Measurements from ENCODE around the gene TGFB3. TPM values are rescaled to one million over a fixed set of nuclear protein-coding genes. Genes with fewer than 3 reads are reported as not detected.

Gene TGFB3
- total and polyA plus RNA-seq, 2 of the 13 experiments (the other 11 are each of a cell fraction or from before 2014, with no cell fraction given), result 1.4 to 2.5 TPM

DNA sequence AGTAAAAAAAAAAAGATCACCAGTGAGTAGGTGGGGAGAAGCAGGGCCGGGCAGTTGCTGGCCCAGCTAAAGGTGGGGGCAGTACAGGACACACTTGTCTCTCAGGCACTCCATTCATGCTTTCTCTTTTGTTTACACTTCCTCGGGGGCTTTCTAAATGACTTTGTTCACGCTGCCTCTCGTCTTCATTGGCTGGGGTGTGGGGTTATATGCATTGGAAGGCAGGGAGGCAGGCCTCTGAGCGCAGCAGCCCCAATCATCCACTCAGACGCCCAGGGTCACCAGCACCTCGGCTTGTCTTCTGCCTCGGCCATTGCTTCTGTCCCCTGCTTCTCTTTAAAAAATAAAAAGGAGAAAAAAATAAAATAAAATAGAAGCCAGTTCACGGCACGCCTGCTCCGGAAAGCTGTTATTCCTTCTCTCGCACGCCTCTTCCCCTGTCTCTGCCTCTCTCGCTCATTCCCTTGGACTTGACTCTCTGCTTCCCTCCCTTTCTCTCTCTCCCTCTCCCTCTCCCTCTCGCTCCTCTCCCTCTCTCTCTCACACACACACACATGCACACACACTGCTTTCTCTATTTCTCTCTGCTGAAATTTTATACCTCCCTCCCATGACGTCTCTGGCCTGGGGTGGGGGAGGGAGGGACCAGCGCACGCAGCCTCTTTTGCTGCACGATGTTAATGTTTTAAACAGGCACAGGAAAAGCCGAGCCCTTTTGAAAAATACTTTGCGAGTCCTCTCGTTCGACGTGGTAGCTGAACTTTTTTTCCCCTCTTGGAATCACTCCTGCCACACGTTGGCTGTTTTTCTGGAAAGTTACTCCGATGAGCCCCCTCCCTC, at the start of gene TGFB3 (continued):
- TF ChIP-seq NFE2L2 (IDR thresholded peaks at IDR 0.05; ENCODE audit: low read length) (no peak), AGO2 (optimal IDR thresholded peaks at IDR 0.05; ENCODE audit: low read depth, low read length) (no peak), GATAD2A (CRISPR knock-in tag; IDR thresholded peaks at IDR 0.05) (no peak), ZFX (CRISPR knock-in tag; IDR thresholded peaks at IDR 0.05; ENCODE audit: low read depth) (0 out of 2 replicates have a peak, but pooled peaks have one; percentile 0)

DNA sequence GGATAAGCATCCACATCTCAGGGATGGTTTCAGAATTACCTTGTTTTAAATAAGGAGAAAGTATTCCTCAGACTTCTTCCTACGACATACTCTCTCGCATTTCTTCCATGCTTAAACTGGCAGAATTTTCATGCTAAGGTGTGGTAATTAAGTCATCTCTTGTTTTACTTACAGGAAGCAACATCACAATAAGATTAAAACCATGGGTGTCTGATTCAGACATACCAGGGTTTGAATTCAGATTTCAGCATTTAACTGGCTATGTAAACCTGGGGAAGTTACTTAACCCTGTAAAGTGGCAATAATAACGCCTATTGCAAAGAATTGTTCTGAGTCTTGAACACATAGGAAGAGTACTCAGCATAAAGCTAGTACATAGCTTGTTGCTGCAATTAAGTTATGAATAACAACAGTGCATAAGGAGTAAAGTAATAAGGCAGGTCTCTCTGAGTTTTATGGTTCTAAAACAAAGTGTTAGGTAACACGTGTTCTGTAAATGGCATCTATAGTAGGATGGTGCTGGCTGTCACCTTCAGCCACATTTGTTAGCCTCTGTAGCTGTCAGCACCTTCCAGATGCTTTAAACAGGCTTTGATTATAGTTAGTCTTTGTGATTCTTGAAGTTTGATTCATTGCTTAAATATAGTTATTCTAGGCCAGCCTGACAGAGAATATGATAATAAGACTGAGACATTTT, 42.6 kb upstream of the TGFB3 start:
- H3K27me3 ChIP-seq (ENCODE audit: control insufficient read depth in 1 of 2, insufficient read depth in 2 of 2, low read length in 2 of 2), result no peaks in the 10 kb centered on the region
- no peaks in the 10 kb centered on the region for H3K4me1 ChIP-seq (ENCODE audit: insufficient read depth, low read length)
- no peaks in the 10 kb centered on the region for H3K36me3 ChIP-seq (replicated peaks in 1 of 2; ENCODE audit: control insufficient read depth in 1 of 2, insufficient read depth in 2 of 2, low read length in 2 of 2)
- H2AFZ ChIP-seq (ENCODE audit: low read length), result no peak overlapping the region
- CTCF ChIA-PET (ENCODE audit: low intra/inter-chr PET ratio, low total read pairs), result no interaction called here
- H3K4me3 ChIP-seq (replicated peaks in 1 of 3; ENCODE audit: insufficient read depth in 1 of 3, low read depth in 2 of 3, low read length in 3 of 3), result no peak overlapping the region
- DNase-seq (ENCODE audit: low spot score) (no peak), FAIRE-seq (no peak), ATAC-seq (no peak)
- no peaks in the 10 kb centered on the region for H4K20me1 ChIP-seq (ENCODE audit: insufficient read depth, low read length)
- WGBS (ENCODE audit: low lambda C conversion rate), result 28% methylated on average over 4 of the region's 4 CpGs
- H3K9me3 ChIP-seq (ENCODE audit: low read length), result peaks cover 8% of the 10 kb centered on the region; the same call in 1 of the 2 replicates
- no peak overlapping the region for H3K4me2 ChIP-seq (ENCODE audit: low read depth, low read length)
- H3K9ac ChIP-seq (ENCODE audit: insufficient read depth, low read depth, low read length), result no peak overlapping the region
- in situ Hi-C loops (cut with HindIII; ENCODE audit: extremely low pct_ligation_motif_present, low pct_unique_long_range_greater_than_20kb), result no loop called here
- POLR2A ChIA-PET, result no interaction called here
- intact Hi-C loops (cut with micrococcal nuclease; ENCODE audit: unreplicated experiment), result no loop called here
- H3K27ac ChIP-seq (ENCODE audit: extremely low read length, insufficient read depth, low read length), result no peak overlapping the region
- BruUV-seq (replicated peaks), result no TSS peak
- H3K79me2 ChIP-seq (ENCODE audit: insufficient read depth, low read length), result no peaks in the 10 kb centered on the region
- TF ChIP-seq ZNF550 (CRISPR knock-in tag; IDR thresholded peaks at IDR 0.05; ENCODE audit: borderline replicate concordance) (no peak), ZNF567 (CRISPR knock-in tag; IDR thresholded peaks at IDR 0.05; ENCODE audit: borderline replicate concordance) (no peak), AGO2 (optimal IDR thresholded peaks at IDR 0.05; ENCODE audit: low read depth, low read length) (no peak), MED1 (CRISPR knock-in tag; IDR thresholded peaks at IDR 0.05) (no peak), HMGA1 (CRISPR knock-in tag; conservative IDR thresholded peaks at IDR 0.05) (no peak), MATR3 (CRISPR knock-in tag; IDR thresholded peaks at IDR 0.05) (no peak), ZNF501 (CRISPR knock-in tag; IDR thresholded peaks at IDR 0.05) (no peak), ZNF10 (CRISPR knock-in tag; IDR thresholded peaks at IDR 0.05; ENCODE audit: borderline replicate concordance, low read depth) (no peak), MIER2 (CRISPR knock-in tag; IDR thresholded peaks at IDR 0.05) (no peak), CBX1 (IDR thresholded peaks at IDR 0.05; ENCODE audit: low read depth) (no peak), NFE2 (CRISPR knock-in tag; IDR thresholded peaks at IDR 0.05) (no peak), GATA4 (IDR thresholded peaks at IDR 0.05; ENCODE audit: borderline replicate concordance, low read depth) (no peak), MAF1 (CRISPR knock-in tag; IDR thresholded peaks at IDR 0.05; ENCODE audit: borderline replicate concordance) (no peak)
- TF ChIP-seq, protein P1, sequence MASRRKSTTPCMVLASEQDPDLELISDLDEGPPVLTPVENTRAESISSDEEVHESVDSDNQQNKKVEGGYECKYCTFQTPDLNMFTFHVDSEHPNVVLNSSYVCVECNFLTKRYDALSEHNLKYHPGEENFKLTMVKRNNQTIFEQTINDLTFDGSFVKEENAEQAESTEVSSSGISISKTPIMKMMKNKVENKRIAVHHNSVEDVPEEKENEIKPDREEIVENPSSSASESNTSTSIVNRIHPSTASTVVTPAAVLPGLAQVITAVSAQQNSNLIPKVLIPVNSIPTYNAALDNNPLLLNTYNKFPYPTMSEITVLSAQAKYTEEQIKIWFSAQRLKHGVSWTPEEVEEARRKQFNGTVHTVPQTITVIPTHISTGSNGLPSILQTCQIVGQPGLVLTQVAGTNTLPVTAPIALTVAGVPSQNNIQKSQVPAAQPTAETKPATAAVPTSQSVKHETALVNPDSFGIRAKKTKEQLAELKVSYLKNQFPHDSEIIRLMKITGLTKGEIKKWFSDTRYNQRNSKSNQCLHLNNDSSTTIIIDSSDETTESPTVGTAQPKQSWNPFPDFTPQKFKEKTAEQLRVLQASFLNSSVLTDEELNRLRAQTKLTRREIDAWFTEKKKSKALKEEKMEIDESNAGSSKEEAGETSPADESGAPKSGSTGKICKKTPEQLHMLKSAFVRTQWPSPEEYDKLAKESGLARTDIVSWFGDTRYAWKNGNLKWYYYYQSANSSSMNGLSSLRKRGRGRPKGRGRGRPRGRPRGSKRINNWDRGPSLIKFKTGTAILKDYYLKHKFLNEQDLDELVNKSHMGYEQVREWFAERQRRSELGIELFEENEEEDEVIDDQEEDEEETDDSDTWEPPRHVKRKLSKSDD (CRISPR knock-in tag; IDR thresholded peaks at IDR 0.05; ENCODE audit: low read depth), result no peak
- TF ChIP-seq, protein P2, sequence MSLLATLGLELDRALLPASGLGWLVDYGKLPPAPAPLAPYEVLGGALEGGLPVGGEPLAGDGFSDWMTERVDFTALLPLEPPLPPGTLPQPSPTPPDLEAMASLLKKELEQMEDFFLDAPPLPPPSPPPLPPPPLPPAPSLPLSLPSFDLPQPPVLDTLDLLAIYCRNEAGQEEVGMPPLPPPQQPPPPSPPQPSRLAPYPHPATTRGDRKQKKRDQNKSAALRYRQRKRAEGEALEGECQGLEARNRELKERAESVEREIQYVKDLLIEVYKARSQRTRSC (CRISPR knock-in tag; IDR thresholded peaks at IDR 0.05; ENCODE audit: low read depth), result no peak
- TF ChIP-seq, protein P3, sequence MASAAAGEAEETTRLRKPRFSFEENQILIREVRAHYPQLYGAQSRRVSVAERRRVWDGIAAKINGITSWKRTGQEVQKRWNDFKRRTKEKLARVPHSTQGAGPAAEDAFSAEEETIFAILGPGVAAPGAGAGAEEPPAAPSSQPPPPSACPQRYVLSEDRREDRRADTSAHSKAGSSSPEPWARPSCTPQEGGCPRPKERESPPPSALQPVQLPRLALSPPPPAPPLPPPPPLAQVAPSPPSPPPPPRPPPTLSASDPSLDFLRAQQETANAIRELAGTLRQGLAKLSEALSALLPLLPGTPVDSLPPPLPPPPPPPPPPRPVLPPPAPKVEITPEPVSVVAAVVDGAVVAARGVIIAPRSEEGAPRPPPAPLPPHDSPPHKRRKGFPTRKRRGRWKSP (CRISPR knock-in tag; IDR thresholded peaks at IDR 0.05), result no peak
